Lung (tissue), 12 donors: ENCODE measurements around the gene CLOCK. TPM values are rescaled to one million over a fixed set of nuclear protein-coding genes. Genes with fewer than 3 reads are reported as not detected.

Experiments
- ATAC-seq: fragments of 200-7000 bp; cut with Tn5 transposase; one replicate; pipeline ENCODE4 v1.9.1; 2020; ENCODE audit warnings: moderate number of reproducible peaks; ENCODE audit not compliant: insufficient read depth, low FRiP score
- DNase-seq, 3 donors: peaks; one replicate each; pipeline ENCODE4 v3.0.0-alpha.2; 2013 to 2017
- H3K27ac ChIP-seq, 2 donors: one replicate each; pipeline ENCODE4 v1.5.1; 2013; ENCODE audit warnings: mild to moderate bottlenecking in 2 of 2, moderate library complexity in 2 of 2, control low read depth in 1 of 2, inconsistent platforms in 1 of 2, low read depth in 1 of 2, low read length in 1 of 2
- H3K27me3 ChIP-seq, 3 donors: one replicate each; pipeline ENCODE4 v1.5.1; 2013; ENCODE audit warnings: low read length in 2 of 3; ENCODE audit not compliant: control insufficient read depth in 3 of 3, insufficient read depth in 3 of 3
- H3K36me3 ChIP-seq, 4 donors: one replicate each; pipeline ENCODE4 v1.5.1; 2013; ENCODE audit warnings: low read length in 4 of 4, mild to moderate bottlenecking in 1 of 4, moderate library complexity in 1 of 4; ENCODE audit not compliant: control insufficient read depth in 4 of 4, insufficient read depth in 4 of 4
- H3K4me1 ChIP-seq, 5 donors: one replicate each; pipeline ENCODE4 v1.5.1; 2013; ENCODE audit warnings: low read length in 5 of 5, mild to moderate bottlenecking in 2 of 5, moderate library complexity in 1 of 5; ENCODE audit not compliant: control insufficient read depth in 5 of 5, insufficient read depth in 5 of 5
- H3K4me3 ChIP-seq: one replicate; pipeline ENCODE4 v1.5.1; 2013; ENCODE audit warnings: mild to moderate bottlenecking, control low read depth, moderate library complexity
- H3K9ac ChIP-seq, 2 donors: one replicate each; pipeline ENCODE4 v1.5.1; 2013; ENCODE audit warnings: low read length in 2 of 2, control low read depth in 1 of 2; ENCODE audit not compliant: insufficient read depth in 1 of 2
- H3K9me3 ChIP-seq, 4 donors: one replicate each; pipeline ENCODE4 v1.5.1; 2013; ENCODE audit warnings: low read length in 3 of 4, mild to moderate bottlenecking in 1 of 4, moderate library complexity in 1 of 4; ENCODE audit not compliant: control insufficient read depth in 4 of 4, insufficient read depth in 3 of 4
- CTCF ChIP-seq: IDR thresholded peaks from 2 replicates; pipeline ENCODE4 v1.5.1; 2012; ENCODE audit warnings: mild to moderate bottlenecking; ENCODE audit errors: control extremely low read depth, extremely low read depth
- WGBS, 2 donors: extraction: QIAGEN DNeasy Blood & Tissue Kit; methylation state at CpG; one replicate each; pipeline ENCODE4 v1.1.7; 2013; 5-methylcytosine and 5-hydroxymethylcytosine counted together
- polyA plus RNA-seq, 2 donors: library from polyadenylated mRNA; stranded (reverse); fragments of 200-250 nt; gene quantifications; one replicate each; pipeline ENCODE4 v1.2.1, GENCODE V29; 2013
- total RNA-seq, 2 donors: library from RNA; depleted of rRNA in 1 of 2; stranded (reverse); fragments of >200 nt in 1 of 2; gene quantifications; one replicate each; pipeline ENCODE4 v1.2.1, GENCODE V29; 2014 to 2021
- donor health status: control.
- donor health status: control.
- donor health status: Bipolar disorder and iron deficiency.
- donor health status: healthy.
- donor health status: DM: yes; HTN: yes; CAD: no.

The CLOCK gene
- total and polyA plus RNA-seq, 4 donors = 6.2 to 29.7 (median 14.7) TPM

- DNase-seq (peak; percentile 74 to 75 (median 74)), ATAC-seq (peak; percentile 25)
- Histone ChIP-seq H3K4me3 (peak overlapping the region; percentile 88), H3K9me3 (no peaks in the 10 kb centered on the region), H3K27me3 (no peaks in the 10 kb centered on the region), H3K27ac (peak overlapping the region; percentile 95 to 98), H3K9ac (peak overlapping the region; percentile 47 to 99), H3K4me1 (peaks cover 3 to 30% (median 11%) of the 10 kb centered on the region in 5 donors), H3K36me3 (peaks cover 0 to 3% (median 2%) of the 10 kb centered on the region in 4 donors)
- TF ChIP-seq CTCF = no peak
- WGBS, 2 donors = 0 to 1% methylated on average over 40 to 41 of the region's 41 CpGs
Measured at GRCh38 chr4:55396308-55397125, 150.2 kb downstream of the CLOCK start.

- 0 to 1% methylated on average over 65 to 95 of the region's 95 CpGs for WGBS, 2 donors
- ATAC-seq (peak; percentile 96), DNase-seq (peak; percentile 88 to 92 (median 92))
- no peaks in the 10 kb centered on the region for H3K27me3 ChIP-seq
- peak within 1 kb of the TSS; percentile 88 for H3K4me3 ChIP-seq
- no peak for TF ChIP-seq CTCF
- H3K9me3 ChIP-seq = no peaks in the 10 kb centered on the region
- peak within 1 kb of the TSS; percentile 95 to 98 for H3K27ac ChIP-seq
- peak within 1 kb of the TSS; percentile 47 to 99 for H3K9ac ChIP-seq
- peaks cover 0 to 3% (median under 1%) of the 10 kb centered on the region in 4 donors for H3K36me3 ChIP-seq
- H3K4me1 ChIP-seq = peaks cover 3 to 30% (median 11%) of the 10 kb centered on the region in 5 donors
Measured at GRCh38 chr4:55395529-55396307, 151.0 kb downstream of the CLOCK start, which contains the start of gene TMEM165. TSS of gene TMEM165 (plus strand) at chr4:55395957. CDS start at chr4:55396190, 233 bp downstream.

DNA sequence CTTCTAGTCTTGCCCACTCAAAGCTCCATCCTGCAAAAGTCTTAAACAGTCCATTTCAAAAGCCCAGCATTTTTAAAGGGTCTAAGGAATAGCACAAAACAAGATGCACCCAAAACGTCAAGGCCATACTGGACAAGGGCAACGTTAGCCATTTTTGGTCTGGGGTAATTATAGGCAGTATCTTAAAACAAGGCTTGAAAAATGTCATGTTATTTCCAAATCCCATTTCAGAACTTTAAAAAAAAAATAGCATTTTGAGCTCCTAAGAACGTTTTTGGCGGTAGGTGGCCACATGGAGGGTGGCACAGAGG, 151.5 kb downstream of the CLOCK start:
- H3K4me1 ChIP-seq = peaks cover 3 to 30% (median 11%) of the 10 kb centered on the region in 5 donors
- peaks cover 0 to 3% (median 0%) of the 10 kb centered on the region in 4 donors for H3K36me3 ChIP-seq
- H3K27ac ChIP-seq = peak overlapping the region; percentile 95 to 98
- H3K27me3 ChIP-seq = no peaks in the 10 kb centered on the region
- H3K9me3 ChIP-seq = no peaks in the 10 kb centered on the region
- 0 to 1% methylated on average over 4 of the region's 4 CpGs for WGBS, 2 donors
- TF ChIP-seq CTCF = no peak
- DNase-seq = no peak
- H3K4me3 ChIP-seq = peak overlapping the region; percentile 88
- no peak for ATAC-seq
- peak overlapping the region; percentile 47 to 57 for H3K9ac ChIP-seq
